GM18907 (cell line): Measurements from ENCODE around the gene PCP4L1.
A peak's percentile ranks its signal among the peaks of the same experiment; 100 is the strongest.
"Not testable (repeated sequence)": the region's sequence is repeated elsewhere in the genome, so short reads cannot be mapped to it uniquely, and the experiment has no call there.

Experiments used
- ATAC-seq: cut with Tn5 transposase; IDR thresholded peaks from one replicate; pipeline ENCODE4 v1.9.1; 2021; ENCODE audit warnings: mild to moderate bottlenecking, moderate library complexity; ENCODE audit not compliant: unreplicated experiment

Gene PCP4L1

DNA sequence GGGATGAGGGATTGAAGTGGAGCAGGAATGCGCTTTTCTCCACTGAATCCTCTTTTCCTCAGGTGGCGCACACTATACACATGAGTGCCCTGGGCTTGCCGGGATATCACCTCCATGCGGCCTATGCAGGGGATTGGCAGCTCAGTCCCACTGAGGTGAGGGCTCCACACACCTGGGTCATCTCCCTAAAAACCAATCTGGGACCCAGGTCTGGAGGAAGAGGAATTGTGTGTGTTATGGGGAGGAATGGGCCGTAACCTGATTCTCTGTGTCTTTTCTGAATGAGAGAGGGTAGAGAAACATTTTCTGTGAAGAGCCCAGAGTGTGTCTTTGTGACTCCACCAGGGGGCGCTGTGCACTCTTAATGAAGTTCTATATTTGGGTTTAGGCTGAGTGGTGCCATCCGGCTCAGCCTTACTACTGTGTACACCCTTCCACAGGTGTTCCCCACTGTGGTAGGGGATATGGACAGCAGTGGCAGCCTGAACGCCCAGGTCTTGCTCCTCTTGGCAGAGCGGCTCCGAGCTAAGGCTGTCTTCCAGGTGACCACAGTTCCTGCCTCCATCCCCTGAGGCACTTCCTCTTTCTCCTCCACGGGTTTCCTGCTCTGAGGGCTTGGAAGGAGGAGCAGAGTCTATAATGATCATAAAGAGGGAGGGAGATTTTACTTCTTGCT, 31.2 kb upstream of the PCP4L1 start:
- peak; percentile 40 for ATAC-seq

DNA sequence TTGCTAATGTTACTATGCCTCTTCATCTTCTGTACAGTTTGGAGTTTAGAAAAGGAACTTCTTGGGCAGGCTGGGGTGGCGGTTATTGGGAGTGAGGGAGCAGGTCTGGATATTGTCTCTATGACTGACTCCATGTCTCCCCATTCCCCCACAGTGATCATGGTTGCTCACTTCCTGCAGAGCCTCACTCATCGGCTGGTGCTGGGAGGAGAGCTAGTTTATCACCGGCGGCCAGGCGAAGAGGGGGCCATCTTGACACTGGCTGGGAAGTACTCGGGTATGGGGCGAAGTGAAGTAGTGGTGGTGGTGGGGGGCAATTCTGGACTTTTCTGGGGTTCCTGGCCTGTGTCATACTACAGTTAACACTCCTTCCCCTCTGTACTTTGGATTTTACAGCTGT, 30.5 kb upstream of the PCP4L1 start:
- ATAC-seq = no peak

DNA sequence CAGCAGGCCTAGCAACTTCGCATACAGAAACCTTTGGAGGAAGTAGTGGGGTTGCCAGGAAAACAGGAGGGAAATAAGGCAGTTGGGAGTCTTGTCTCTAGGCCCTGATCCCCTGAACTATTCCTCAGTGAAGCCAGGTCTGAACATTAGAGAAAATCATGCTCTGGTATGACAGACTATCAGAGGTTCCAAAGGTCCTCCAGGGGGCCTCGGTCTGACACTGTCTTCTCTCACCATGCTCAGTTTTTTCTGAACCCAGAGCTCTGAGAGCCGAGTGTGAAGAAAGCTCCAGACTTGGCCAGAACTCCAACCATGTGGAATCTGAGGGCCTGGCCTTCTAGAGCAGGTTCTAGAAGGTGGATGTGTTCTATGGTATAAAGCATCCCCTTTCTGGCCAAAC, 28.6 kb upstream of the PCP4L1 start:
- ATAC-seq = no peak

DNA sequence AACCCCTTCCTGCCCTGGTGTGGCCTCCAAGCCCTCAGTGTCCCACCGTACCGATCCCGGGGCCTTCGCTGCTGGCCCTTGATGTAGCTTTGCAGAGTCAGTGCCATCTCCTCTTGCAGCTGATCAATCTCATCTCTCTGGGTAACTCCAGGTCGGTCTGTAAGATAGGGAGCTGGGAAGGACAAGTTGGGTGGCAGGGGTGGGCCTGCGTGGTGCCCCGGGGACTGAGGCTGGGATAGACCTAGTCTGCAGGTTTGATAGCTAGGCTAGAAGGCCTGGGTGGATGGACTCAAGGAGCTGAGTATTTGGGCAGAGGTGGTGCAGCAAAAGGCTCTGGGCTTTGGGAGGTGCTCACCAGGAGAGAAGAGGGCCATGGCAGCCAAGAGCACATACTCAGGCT, 27.8 kb upstream of the PCP4L1 start:
- ATAC-seq = no peak

DNA sequence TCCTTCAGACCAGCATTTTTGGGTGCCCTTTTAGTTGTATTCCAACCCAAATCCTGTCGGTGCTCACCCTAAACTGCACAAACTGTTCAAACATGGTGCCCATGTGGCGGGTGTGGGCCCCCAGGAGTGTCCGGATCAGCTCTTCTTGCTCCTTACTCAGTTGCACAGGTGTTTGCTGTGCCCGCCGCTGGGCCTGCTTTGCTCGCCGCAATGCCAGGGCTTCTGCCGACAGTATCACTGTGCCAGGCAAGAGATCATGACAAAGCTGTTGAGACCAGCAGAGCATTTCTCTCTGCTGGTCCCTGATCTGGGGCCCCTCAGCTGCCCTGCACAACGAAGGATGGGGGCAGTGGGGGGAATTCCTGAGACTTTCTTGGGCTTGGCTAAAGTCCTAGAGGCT, 25.4 kb upstream of the PCP4L1 start:
- no peak for ATAC-seq

DNA sequence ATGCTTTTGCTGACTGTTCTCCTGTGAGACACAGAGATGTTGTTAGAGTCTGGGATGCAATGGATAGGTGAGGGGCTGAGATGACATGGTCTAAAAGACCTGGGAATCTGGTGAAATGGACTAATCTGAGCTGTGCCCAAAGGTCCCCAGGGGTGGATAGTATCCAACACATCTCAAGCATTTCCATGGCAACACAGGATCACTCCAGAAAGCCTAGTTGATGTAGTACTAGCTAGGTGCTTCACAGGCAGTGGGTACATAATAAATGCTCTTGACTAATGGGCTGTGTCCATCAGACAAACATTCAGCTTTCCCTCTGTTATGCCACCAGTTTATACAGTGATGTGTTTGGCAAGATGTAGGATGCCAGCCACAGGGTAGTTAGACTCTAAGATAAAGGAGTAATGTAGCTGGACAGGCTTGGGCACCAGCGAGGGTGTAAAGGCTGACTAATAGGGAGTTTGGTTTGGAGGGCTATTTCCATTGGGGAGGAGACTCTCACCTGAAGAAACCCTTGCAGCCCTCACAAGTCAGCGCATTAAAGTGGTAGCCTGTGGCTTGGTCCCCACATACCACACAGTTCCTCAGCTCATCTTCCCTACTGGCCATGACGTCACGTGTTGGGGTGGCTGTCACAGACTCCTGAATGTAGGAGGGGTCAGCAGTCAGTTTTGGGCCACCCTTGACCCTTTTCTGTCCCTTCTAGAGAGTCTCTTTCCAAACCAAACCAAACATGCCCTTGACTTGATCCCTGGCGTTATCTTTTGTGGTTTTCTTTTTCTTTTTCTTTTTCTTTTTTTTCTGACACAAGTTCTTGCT, 22.4 kb upstream of the PCP4L1 start:
- ATAC-seq = no peak

DNA sequence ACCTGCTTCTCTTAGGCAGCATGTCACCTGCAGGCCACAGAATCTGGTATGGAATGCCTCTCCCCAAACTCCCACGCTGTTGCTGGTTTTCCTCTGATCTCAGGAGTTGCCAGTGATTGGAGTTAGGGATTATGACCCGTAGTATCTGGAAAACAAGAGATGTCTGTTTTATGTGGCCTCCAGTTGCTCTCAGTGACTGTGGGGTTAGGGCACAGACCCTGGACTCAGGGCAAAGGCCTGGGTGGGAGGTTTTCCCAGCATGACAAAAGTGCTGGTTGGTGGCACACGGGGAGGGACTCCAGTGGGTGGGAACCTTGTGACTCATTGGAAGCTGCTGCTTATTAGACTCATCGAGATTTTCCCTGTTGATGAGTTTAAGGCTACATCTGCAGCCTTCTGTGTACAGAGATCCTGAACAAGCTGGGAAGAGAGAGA, 20.5 kb upstream of the PCP4L1 start, which contains the start of gene NR1I3:
Gene NR1I3 (minus strand): TSS at position 165 of the 435 bp plus-strand sequence. CDS start 1,638 bp downstream, outside the sequence.
- no peak for ATAC-seq

DNA sequence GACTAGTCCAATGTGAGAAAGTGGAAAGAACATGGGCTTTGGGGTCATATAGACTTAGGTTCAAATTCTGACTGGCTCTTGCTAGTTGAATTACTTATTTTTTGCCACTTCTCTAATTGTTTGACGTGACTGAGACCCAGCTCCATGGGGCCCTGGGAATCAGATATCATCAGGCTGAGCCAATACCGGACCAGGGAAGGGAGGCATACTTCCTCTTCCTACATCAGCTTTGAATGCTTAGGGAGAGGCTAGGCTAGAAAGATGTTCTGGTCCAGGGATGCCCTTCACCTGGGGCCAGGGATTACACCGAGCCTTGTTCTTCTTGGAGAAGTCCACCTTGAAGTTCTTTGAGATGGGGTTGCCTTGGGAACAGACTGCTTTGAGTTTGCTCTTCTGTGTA, 16.9 kb upstream of the PCP4L1 start:
- no peak for ATAC-seq

DNA sequence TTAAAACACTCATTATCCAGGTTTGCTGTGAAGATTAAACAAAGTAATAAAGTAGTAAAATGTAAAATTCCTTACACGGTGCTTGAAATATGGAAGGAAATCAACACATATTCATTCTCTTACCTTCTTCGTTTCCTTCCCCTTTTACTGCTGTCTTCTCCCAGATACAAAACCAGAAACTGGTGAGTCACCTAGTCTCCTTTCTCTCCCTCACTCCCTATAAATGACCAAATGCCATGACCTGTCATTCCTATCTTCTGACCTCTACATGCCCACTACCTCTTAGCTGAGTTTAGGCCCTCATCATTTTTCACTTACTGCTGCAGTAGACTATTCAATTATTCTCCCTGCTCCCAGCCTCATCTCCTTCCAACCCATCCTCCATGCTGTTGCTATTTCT, 16.2 kb upstream of the PCP4L1 start:
- no peak for ATAC-seq

DNA sequence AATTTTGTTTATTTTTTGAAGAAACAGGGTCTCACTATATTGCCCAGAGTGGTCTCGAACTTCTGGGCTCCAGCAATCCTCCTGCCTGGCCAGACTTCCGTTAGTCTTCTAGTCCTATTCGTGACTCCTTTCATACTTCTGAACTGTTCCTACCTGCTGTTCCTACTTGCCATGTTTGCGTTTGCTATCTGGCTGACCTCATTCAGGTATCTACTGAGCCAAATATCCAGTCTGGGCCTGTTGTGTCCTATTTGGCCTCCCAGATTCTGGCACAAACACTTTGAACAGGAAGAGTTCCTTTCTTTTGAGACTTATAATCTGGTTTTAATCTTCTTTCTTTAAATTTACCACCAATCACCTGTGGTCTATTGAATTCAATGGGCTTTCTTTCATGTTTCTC, 13.7 kb upstream of the PCP4L1 start:
- no peak for ATAC-seq

DNA sequence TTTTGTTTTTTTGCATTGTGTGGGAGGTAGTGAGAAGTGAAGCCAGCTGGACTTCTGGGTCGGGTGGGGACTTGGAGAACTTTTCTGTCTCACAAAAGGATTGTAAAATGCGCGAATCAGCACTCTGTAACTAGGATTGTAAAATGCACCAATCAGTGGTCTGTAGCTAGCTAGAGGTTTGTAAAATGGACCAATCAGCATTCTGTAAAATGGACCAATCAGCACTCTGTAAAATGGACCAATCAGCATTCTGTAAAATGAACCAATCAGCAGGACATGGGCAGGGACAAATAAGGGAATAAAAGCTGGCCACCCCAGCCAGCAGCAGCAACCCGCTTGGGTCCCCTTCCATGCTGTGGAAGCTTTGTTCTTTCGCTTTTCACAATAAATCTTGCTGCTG, 8.4 kb upstream of the PCP4L1 start:
- not testable (repeated sequence) for ATAC-seq

DNA sequence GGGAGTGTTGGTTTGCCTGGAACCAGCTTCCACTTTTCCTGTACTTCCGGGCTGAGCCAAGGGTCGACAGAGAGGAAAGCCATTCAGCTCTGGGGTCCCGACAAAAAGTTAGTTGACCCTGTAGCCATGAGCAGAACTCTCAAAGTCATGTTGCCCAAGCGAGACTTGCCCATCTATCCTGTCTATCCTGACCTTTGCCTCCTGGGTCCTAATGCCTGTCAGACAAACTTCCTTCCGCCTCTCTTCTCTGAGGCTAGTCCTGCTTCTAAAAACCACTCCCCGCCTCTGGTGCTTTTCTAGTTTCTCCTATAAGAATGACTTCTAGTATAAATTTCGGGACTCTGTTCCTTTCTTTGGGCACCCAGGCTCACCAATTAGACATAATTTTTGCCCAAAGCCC, 7.7 kb upstream of the PCP4L1 start:
- ATAC-seq = no peak

DNA sequence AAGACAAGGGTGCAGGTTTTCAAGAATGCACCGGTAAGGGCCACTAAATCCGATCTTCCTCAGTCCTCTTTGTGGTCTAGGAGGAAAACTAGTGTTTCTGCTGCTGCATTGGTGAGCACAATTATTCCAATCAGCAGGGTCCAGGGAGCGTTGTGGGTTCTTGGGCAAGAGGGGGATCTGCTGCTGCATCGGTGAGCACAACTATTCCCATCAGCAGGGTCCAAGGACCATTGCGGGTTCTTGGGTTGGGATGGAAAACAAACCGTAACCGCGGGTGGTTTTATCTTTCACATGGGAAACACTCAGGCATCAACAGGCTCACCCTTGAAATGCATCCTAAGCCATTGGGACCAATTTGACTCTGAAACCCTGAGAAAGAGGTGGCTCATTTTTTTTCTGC, 7.0 kb upstream of the PCP4L1 start:
- ATAC-seq = no peak

DNA sequence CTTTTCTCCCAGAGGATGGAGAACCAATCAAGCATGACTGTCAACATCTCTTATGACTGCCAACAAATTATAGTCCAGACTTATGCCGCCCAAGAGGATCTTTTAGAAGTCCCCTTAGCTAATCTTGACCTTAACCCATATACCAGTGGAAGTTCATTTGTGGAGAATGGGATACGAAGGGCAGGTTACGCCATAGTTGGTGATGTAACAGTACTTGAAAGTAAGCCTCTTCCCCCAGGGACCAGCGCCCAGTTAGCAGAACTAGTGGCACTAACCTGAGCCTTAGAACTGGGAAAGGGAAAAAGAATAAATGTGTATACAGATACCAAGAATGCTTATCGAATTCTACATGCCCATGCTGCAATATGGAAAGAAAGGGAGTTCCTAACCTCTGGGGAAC, 3.2 kb upstream of the PCP4L1 start:
- not testable (repeated sequence) for ATAC-seq

DNA sequence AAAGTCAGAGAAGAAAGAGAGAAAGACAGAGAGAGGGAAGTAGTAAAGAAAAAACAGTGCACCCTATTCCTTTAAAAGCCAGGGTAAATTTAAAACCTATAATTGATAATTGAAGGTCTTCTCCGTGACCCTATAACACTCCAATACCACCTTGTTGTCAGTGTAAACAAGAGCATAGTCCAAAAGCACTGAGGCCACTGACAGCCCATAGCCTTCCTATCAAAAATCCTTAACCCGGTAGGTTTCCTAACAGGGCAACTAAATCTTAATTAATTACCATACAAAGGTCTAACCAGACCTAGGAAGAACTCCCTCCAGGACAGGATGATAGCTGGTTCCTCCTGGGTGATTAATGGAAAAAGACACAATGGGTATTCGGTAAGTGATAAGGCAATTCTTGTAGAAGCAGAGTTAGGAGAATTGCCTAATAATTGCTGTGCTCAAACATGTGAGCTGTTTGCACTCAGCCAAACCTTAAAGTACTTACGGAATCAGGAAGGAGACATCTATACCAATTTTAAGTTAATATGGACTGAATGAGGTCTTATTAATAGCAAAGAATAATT, 2.5 kb upstream of the PCP4L1 start:
- not testable (repeated sequence) for ATAC-seq

DNA sequence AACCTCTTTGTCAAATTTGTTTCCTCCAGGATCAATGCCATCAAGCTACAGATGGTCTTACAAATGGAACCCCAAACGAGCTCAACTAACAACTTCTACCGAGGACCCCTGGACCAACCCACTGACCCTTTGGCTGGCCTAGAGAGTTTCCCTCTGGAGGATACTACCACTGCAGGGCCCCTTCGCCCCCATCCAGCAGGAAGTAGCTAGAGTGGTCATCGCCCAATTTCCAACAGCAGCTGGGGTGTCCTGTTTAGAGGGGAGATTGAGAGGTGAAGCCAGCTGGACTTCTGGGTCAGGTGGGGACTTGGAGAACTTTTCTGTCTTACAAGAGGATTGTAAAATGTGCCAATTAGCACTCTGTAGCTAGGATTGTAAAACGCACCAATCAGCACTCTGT, 1.4 kb upstream of the PCP4L1 start:
- not testable (repeated sequence) for ATAC-seq

DNA sequence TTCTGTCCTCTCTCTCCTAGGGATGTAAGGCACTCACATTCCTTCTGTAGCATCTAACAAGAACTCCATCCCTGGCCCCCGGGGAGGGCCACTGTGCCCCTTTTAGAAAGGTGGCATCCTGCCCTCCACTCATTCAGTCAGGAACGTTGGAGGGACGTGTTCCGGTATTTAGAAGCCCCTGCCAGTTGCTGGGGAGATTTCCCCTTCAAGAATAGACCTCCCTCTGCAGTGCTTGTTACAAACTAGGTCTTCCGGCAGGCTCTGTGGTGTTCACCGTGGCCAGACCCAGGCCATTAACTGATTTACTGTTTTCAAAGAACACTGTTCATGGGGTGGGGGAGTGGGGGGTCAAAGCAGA, 779 bp downstream of the PCP4L1 start:
- ATAC-seq = no peak

DNA sequence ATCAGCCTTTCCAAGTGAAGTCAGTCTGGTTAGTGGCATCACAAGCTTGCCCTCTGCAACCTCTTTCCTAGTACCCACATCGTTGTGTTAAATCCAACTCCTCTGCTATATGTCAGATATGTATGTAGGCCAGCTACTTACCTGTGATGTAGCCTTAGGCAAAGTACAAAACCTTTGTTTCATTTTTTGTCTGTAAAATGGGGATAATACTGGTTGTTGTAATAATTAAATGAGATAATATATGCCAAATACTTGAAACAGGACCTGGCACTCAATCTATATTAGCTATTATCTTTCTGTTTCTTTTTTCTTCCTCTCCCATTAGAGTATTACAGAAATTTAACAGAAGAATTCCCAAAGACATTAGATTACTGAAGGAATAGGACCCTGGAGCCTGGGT, 1.2 kb downstream of the PCP4L1 start:
- no peak for ATAC-seq

DNA sequence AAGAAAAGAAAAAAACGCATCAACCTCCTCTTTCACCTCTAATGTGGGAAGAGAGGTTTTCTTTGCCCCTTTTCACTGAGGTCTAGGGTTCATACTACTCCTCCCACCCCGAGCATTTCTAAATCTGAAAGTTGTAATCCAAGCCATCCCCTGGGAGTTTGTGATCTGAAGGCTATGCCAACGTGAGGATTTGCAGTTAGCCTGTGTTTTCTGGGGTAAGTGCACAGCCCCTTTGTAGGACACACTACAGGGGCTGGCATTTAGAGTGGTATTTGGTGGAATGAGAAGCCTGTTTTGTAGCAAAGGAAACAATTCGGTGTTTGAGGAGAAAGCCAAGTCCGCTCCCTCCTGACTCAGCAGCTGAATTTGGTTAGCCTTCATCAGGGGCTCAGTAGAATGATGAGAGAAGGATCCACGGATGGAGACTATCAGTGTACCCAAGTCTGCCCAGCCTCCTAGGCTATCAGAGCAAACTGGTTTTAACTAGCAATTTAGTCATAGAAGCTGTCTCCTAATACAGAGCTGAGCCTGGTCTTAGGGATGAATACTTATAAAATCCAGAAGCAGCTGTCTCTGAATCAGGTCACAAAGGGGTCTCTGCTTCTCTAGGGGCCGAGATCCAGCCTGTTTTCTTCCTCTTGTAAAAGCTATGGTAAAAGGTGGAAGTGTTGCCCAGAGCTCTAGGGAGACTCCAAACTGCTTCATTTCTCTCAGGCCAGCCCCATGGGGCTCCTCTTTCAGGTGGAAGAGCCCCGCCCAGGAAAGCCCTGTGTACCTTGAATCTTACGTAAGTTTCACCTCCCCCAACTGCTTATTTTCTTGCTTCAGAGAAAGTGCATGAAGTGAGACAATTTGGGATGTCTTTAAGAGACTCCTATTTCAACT, 2.1 kb downstream of the PCP4L1 start:
- ATAC-seq = no peak

DNA sequence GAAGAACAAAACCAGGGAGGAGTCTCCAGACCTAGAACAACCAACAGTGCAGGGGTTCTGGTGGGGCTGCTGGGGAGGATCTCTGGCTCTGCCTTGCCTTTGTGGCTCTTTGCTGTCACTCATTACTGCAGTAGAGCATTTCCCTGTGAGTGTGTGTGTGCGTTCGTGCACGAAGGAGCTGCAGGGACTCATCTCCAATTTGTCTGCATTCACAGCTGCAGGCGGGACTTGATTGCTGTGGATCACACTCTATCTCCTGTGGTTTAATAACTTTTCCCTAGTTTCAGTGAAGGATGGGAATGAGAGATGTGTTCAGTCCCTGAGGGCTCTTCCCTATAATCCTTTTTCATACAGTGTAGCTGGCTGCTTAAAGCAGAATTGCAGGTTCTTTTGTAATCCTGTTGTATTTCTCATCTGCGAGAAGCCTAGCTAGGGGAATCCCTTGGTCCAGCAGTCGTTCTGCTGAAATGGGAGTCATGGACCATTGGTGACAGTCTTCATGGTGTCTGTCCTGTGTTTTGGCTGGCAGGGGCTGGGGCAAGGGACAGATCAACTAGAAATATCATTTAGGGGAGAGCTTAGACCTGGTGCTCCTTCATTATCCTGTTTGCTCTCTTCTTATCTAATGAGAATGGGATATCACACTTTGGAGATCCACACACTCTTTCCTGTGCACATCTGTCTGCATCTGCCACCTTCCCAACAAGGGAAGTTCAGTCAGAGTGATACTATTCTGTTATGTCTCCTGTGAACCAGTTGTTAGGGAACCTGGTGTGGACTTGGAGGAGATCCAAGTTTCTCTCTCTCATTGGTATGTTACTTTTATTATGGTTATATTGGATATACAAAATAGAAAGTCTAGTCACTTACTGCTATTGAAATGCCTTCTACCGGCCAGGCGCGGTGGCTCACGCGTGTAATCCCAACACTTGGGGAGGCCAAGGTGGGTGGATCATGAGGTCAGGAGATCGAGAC, 3.0 kb downstream of the PCP4L1 start:
- no peak for ATAC-seq
